Epithelial cell of esophagus (primary cell): ENCODE measurements around the gene GPN2.

ENCODE experiments used
- DNase-seq: peaks from one replicate; pipeline ENCODE4 v3.0.0; 2010; ENCODE audit warnings: low read depth
- H3K4me3 ChIP-seq: 2 replicates; pipeline ENCODE4 v1.5.1; 2011; ENCODE audit warnings: mild to moderate bottlenecking, low read length, control low read depth
- TF ChIP-seq, protein P1 (sequence below): IDR thresholded peaks from 2 replicates; pipeline ENCODE4 v1.5.1; 2011; ENCODE audit warnings: low read depth, mild to moderate bottlenecking, low read length, control low read depth, inconsistent platforms; ENCODE audit not compliant: insufficient read depth; ENCODE audit errors: missing control alignments

The GPN2 gene

GRCh38 chr1:26912147-26912490 is 22.0 kb upstream of the GPN2 start:
- TF ChIP-seq, protein P1, sequence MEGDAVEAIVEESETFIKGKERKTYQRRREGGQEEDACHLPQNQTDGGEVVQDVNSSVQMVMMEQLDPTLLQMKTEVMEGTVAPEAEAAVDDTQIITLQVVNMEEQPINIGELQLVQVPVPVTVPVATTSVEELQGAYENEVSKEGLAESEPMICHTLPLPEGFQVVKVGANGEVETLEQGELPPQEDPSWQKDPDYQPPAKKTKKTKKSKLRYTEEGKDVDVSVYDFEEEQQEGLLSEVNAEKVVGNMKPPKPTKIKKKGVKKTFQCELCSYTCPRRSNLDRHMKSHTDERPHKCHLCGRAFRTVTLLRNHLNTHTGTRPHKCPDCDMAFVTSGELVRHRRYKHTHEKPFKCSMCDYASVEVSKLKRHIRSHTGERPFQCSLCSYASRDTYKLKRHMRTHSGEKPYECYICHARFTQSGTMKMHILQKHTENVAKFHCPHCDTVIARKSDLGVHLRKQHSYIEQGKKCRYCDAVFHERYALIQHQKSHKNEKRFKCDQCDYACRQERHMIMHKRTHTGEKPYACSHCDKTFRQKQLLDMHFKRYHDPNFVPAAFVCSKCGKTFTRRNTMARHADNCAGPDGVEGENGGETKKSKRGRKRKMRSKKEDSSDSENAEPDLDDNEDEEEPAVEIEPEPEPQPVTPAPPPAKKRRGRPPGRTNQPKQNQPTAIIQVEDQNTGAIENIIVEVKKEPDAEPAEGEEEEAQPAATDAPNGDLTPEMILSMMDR = no peak
- no peak overlapping the region for H3K4me3 ChIP-seq
- no peak for DNase-seq

DNA sequence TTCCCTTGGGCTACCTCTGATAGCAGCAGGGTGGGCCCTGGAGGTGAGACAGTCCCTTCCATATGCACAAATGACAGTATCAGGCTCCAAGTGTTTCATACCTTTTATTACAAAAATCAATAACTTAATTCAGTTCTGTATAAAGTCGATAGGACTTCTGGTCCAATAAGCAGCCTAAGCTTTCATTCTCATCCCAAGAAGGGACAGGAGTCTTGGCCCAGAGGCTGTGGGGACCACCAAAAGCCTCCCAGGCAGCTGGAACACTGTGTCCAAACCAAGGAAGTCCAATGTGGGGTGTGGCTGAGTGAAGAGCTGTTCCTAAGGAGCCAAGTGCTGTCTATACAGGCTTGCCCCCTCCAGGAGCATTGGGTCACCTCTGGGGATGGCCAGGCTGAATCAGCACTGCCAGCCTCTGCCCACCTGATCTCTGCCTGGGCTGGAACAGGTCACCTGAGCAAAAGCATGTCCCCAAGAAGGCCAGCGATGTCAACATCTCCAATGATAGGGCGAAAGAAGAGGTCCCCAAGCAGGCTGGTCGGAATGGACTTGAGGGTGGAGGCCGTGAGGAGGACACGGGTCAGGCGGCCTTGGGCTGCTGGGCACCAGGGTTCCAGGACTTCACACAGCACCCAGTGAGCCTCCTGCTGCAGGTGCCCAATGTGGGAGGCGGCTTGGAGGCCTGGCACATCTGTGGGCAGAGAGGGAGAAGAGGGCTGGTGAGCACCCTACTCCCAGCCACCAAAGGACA is 21.5 kb upstream of the GPN2 start:
- TF ChIP-seq, protein P1 = no peak
- no peak overlapping the region for H3K4me3 ChIP-seq
- no peak for DNase-seq

- H3K4me3 ChIP-seq = no peak overlapping the region
- TF ChIP-seq, protein P1 = no peak
- DNase-seq = no peak
Observed at GRCh38 chr1:26910343-26911160, 20.5 kb upstream of the GPN2 start.

GRCh38 chr1:26909951-26910342 is 19.9 kb upstream of the GPN2 start:
- TF ChIP-seq, protein P1 = no peak
- no peak overlapping the region for H3K4me3 ChIP-seq
- DNase-seq = no peak

DNA sequence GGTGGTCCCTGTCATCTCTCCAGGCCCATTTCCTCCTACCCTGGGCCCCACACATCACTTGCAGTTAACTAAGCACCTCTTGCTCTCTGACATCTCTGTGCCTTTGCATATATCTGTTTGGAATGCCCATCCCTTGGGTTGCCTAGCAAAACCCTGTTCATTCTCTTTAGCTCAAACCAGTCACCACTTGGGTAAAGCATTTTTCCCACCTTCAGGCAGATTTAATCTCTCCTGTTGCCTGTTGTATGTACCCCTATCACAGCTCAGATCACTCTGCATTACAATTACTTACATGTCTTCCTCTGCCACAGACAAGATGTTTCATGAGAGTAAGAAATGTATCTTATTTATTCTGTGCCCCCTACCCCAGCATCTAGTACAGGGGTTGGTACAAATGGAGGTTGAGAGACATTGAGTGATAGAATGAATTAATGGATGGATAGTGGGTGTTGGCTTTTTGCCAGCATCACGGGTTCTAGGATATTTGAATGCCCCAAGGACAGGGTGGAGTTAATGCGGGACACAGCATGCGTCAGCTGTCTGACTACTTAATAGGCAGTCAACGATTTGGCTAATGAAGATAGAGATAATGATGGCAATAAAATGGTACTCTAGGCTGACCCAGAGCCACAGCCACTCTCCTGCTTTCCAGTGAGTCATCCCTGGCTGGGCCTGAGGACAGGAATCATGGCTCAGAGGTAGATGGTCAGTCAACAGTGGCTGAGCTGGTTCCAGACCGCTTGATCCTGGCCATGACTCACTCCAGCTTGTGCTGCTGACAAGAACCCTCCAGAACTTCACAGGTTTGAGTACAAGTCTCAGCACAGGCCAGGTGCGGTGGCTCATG is 17.2 kb upstream of the GPN2 start:
- H3K4me3 ChIP-seq = no peak overlapping the region
- DNase-seq = peak; percentile 95
- TF ChIP-seq, protein P1 = no peak

DNA sequence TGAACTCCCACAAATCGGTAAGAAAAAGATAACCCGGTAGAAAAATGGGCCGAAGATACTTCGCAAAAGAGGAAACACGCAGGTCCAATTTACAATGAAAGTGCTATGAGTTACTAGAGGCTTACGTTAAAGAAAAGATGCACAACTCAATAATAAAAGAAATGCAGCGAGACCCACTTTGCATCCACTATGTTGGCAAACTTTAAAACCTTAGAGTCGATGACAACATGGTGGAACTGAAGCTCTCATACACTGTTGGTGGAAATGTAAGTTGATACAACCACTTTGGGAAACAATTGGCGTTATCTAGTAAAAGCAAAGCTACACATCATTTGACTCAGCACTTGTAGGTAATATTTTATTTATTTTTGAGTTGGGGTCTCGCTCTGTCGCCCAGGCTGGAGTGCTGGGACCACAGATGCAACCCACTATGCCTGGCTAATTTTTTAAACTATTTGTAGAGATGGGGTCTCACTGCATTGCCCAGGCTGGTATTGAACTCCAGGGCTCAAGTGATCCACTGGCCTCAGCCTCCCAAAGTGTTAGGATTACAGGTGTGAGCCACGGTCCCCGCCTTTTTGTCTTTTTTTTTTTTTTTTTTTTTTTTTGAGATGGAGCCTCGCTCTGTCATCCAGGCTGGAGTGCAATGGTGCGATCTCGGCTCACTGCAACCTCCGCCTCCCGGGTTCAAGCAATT is 10.9 kb upstream of the GPN2 start:
- H3K4me3 ChIP-seq = peak overlapping the region; percentile 84
- TF ChIP-seq, protein P1 = no peak
- DNase-seq = no peak
